ENCODE measurements around the gene RAET1L.
A peak's percentile ranks its signal among the peaks of the same experiment; 100 is the strongest.

DNA sequence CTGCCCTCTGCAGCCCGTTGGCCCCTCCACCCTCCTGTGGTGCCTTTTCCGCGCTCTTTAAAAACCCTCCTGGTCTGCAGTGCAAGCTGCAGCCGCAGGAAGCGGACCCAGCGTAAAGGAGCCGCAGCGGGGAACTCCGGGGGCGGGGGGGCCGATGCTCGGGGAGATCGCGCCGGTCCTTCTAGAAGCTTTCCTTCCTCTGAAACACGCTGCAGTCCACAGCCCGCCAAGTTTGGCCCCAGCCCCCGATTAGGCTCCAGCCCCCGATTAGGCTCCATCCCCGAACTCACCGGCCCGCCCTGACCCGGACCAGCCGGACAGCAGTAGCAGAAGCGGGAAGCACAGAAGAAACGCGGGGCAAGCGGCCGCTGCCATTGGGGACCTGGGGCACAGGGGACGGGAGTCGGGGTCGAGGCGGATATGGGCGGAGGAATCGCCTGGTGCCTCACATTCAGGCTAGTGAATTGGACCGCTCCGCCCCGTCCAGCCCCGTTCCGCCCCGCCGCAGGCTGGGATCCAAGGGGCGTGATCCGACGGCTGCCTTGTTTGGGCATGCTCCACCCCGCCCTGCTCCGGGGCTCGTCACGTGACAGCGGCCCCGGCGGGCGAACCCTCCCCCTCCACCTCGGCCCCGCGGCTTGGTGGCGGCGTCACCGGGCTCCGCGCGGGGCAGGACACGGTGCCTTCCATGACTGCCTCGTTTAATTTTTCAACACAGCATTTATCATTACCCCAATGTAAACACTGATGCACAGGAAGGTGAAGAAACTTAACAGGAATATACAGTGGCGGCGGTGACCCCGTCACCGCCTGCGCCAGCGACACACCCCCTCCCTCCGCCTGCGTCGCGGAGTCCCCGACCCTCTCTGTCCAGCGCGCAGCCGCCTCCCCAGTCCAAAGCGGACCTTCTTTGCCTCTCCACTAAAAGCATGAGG, 20.3 kb downstream of the RAET1L start:
- TF ChIP-seq, protein P1, sequence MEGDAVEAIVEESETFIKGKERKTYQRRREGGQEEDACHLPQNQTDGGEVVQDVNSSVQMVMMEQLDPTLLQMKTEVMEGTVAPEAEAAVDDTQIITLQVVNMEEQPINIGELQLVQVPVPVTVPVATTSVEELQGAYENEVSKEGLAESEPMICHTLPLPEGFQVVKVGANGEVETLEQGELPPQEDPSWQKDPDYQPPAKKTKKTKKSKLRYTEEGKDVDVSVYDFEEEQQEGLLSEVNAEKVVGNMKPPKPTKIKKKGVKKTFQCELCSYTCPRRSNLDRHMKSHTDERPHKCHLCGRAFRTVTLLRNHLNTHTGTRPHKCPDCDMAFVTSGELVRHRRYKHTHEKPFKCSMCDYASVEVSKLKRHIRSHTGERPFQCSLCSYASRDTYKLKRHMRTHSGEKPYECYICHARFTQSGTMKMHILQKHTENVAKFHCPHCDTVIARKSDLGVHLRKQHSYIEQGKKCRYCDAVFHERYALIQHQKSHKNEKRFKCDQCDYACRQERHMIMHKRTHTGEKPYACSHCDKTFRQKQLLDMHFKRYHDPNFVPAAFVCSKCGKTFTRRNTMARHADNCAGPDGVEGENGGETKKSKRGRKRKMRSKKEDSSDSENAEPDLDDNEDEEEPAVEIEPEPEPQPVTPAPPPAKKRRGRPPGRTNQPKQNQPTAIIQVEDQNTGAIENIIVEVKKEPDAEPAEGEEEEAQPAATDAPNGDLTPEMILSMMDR (optimal IDR thresholded peaks at IDR 0.05 in 1 of 3, IDR thresholded peaks at IDR 0.05 in 1 of 3, conservative IDR thresholded peaks at IDR 0.05 in 1 of 3; ENCODE audit: extremely low read depth in 1 of 3, insufficient read depth in 2 of 3, low read length in 3 of 3): peak in 1 of 3 experiments; percentile 5
- no peak for TF ChIP-seq EZH2 (IDR thresholded peaks at IDR 0.05; ENCODE audit: low read length)
